GM18951 (cell line): ENCODE data around the gene CD28.

Experiments used
- POLR2A ChIP-seq: IDR thresholded peaks from 4 replicates; pipeline ENCODE4 v1.6.1; 2011; ENCODE audit warnings: mild to moderate bottlenecking; ENCODE audit not compliant: insufficient read length, insufficient read depth; ENCODE audit errors: extremely low read depth
- in situ Hi-C: fragments of 300-500 bp; cut with MboI; formaldehyde crosslinking; loops from one replicate; pipeline ENCODE4 v1.12.0; 2022; ENCODE audit warnings: low sequenced_read_pairs, mixed read lengths, inconsistent platforms; ENCODE audit not compliant: unreplicated experiment

Gene CD28

GRCh38 chr2:203675086-203675485 is 31.4 kb upstream of the CD28 start:
- TF ChIP-seq POLR2A, result no peak
- in situ Hi-C loops, result no loop called here

GRCh38 chr2:203678971-203679370 is 27.5 kb upstream of the CD28 start:
- no peak for TF ChIP-seq POLR2A
- in situ Hi-C loops, result no loop called here

DNA sequence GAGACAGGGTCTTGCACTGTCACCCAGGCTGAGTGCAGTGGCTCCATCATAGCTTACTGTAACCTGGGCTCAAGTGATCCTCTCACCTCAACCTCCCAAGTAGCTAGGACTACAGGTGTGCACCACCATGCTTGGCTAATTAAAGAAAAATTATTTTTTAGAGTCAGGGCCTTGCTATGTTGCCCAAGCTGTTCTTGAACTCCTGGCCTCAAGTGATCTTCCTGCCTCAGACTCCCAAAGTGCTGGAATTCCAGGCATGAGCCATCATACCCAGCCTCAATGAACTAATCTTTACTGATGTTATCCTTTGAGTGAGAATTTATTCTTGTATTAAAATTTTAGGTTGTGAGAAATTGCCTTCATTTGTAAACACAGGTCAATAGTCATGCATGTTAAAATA is 27.0 kb upstream of the CD28 start:
- TF ChIP-seq POLR2A, result no peak
- in situ Hi-C loops, result no loop called here

DNA sequence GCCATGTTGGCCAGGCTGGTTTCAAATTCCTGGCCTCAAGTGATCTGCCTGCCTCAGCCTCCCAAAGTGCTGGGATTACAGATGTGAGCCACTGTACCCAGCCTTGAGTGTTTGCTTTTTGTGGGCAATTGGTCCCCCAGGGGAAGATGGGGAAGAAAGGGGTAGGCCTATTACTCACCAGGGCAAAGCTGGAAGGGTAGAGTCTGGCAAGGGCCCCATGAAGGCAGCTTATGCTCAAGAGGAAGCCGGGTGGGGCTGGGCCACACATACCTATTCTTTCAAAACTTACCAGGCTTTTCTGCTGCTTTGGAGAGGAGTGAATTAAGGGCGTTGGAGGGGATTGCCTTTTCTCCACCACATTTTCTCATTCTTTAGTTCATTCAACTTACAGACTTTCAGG is 24.5 kb upstream of the CD28 start:
- in situ Hi-C loops, result no loop called here
- no peak for TF ChIP-seq POLR2A

DNA sequence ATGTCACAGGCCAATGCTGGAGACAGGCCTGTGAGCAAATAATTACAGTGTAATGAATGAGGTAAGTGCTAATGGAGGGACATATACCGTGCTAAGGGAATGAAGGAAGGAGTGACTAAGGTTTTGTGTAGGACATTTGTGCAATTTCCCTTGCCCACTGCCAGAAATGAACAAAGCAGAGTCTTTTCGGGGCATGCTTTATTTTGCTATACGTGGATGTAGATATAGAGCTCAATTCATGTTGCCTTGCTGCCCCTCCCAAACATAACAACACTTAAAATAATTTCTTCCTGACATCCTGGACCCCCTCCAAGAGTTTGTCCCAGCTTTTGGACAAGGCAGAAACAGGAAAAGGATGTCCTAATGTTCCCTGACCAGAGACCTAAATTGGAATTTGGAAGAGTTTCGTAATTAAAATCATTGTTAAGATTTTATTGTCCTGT is 23.7 kb upstream of the CD28 start:
- in situ Hi-C loops, result no loop called here
- no peak for TF ChIP-seq POLR2A

DNA sequence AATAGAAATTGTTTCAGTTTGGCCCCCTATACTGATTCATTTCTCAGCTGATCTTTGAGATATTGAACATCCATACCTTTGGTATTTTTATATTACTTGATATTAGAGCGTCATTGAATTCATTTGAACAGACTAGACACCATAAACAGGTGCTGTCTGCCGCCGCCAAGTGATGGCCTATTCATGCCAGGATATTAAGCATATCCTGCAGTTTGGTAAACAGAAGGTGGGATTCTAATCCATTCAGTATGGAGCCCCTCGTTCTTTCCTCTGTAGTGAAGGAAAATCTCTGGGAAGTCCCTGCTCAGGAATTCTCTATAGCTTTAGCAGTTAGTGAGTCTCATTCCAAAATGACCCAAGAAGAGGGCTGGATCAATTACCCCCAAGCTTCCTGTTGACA is 23.0 kb upstream of the CD28 start:
- TF ChIP-seq POLR2A, result no peak
- in situ Hi-C loops, result no loop called here

GRCh38 chr2:203683932-203684556 is 22.4 kb upstream of the CD28 start:
- in situ Hi-C loops, result no loop called here

GRCh38 chr2:203685081-203685621 is 21.3 kb upstream of the CD28 start:
- TF ChIP-seq POLR2A, result no peak
- in situ Hi-C loops, result no loop called here

More at GRCh38 chr2:203683932-203684556, 22.4 kb upstream of the CD28 start:
- no peak for TF ChIP-seq POLR2A

- no peak for TF ChIP-seq POLR2A
- in situ Hi-C loops, result no loop called here
Observed at GRCh38 chr2:203685789-203686420, 20.5 kb upstream of the CD28 start.

- in situ Hi-C loops, result no loop called here
- no peak for TF ChIP-seq POLR2A
Observed at GRCh38 chr2:203687165-203687564, 19.3 kb upstream of the CD28 start.

GRCh38 chr2:203688798-203689197 is 17.6 kb upstream of the CD28 start:
- TF ChIP-seq POLR2A, result no peak
- in situ Hi-C loops, result no loop called here

DNA sequence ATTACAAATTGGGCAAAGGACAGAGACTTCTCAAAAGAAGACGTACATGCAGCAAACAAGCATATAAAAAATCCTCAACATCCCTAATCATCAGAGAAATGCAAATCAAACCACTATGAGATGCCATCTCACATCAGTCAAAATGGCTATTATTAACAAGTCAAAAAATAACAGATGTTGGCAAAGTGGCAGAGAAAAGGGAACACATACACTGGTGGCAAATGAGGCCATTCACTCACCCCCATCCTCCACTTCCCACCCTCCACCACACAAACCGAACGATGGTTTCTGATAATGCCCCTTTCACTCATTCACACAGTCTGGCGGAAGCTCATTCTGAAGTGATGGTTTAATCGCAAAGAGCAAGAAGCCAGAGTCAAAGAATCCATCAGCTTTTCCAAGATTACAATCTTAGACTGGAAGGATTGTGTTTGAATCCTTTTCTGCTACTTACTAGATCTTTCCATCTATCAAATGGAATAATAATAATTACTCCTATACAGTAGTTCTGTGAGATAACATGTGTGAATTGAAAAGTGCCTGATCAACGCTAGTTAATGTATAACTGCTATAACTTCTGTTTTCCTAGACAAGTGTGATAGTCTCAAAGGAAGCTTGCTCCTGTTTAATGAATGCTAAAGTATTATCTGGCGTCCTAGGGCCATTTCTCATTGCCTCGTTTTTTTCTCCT is 16.9 kb upstream of the CD28 start:
- no peak for TF ChIP-seq POLR2A
- in situ Hi-C loops, result no loop called here

GRCh38 chr2:203690117-203690431 is 16.4 kb upstream of the CD28 start:
- TF ChIP-seq POLR2A, result no peak
- in situ Hi-C loops, result no loop called here
